GM23248 (cell line): Measurements from ENCODE around the gene INCA1.

Source experiments
- EZH2 ChIP-seq: fragments of 200-600 bp; sonication (generic); IDR thresholded peaks from 2 replicates; pipeline ENCODE4 v1.6.1; 2018; ENCODE audit warnings: antibody characterized with exemption, mild to moderate bottlenecking; ENCODE audit not compliant: insufficient read depth, poor library complexity, severe bottlenecking
- EZH2phosphoT487 ChIP-seq: fragments of 200-600 bp; sonication (generic); IDR thresholded peaks from 2 replicates; pipeline ENCODE4 v1.6.1; 2018; ENCODE audit warnings: antibody characterized with exemption, moderate library complexity, mild to moderate bottlenecking, low read depth; ENCODE audit not compliant: insufficient read depth

GRCh38 chr17:5032865-5033264 is 35.5 kb upstream of the INCA1 start:
- TF ChIP-seq EZH2 (no peak), EZH2phosphoT487 (no peak)
